ENCODE results near the gene LIMK1.

The LIMK1 gene

GRCh38 chr7:74092964-74093471 is 9.4 kb downstream of the LIMK1 start:
- H3K36me3 ChIP-seq (ENCODE audit: control insufficient read depth in 1 of 2, insufficient read depth in 2 of 2, low read length in 2 of 2), result peaks cover 0 to 10% of the 10 kb centered on the region in 2 donors
- H3K4me3 ChIP-seq (ENCODE audit: low read depth in 1 of 2, low read length in 2 of 2), result peak overlapping the region in 1 of 2 donors; percentile 86
- no peaks in the 10 kb centered on the region for H3K27me3 ChIP-seq (ENCODE audit: low read depth, low read length)
- peak overlapping the region; percentile 31 for H3K27ac ChIP-seq (ENCODE audit: low read length)
- H3K9me3 ChIP-seq (ENCODE audit: control insufficient read depth in 1 of 2, low read length in 2 of 2), result no peaks in the 10 kb centered on the region
- peaks cover 0 to 29% of the 10 kb centered on the region in 2 donors for H3K4me1 ChIP-seq (ENCODE audit: control insufficient read depth in 1 of 2, insufficient read depth in 2 of 2, low read length in 2 of 2)

DNA sequence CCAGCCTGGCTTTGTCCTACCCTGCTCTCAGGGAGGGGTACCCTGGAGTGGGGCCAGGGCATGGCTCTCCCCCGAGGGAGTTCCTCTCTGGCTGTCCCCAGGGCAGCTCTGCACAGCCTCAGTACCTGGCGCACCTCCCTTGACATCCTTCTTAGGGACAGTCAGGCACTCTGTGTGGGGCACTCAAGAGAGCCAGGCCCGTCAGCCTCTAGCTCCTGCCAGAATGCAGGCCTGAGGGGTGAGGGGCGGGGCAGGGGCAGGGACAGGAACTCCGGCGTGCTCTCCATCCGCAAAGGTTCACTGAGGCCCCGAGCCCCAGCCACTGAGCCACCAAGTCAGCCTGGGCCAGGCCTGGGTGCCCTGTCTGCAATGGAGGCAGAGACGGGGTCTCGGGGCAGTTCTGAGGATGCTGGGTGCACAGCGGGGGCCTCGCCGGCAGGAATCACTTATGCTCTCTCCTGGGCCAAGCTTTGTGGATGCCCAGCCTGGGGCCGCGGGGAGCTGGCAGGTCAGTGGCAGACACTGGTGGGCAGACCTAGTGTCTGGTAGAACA is 10.1 kb downstream of the LIMK1 start:
- peak overlapping the region in 1 of 2 donors; percentile 86 for H3K4me3 ChIP-seq (ENCODE audit: low read depth in 1 of 2, low read length in 2 of 2)
- peaks cover 0 to 13% of the 10 kb centered on the region in 2 donors for H3K36me3 ChIP-seq (ENCODE audit: control insufficient read depth in 1 of 2, insufficient read depth in 2 of 2, low read length in 2 of 2)
- H3K27ac ChIP-seq (ENCODE audit: low read length), result no peak overlapping the region
- no peaks in the 10 kb centered on the region for H3K27me3 ChIP-seq (ENCODE audit: low read depth, low read length)
- H3K9me3 ChIP-seq (ENCODE audit: control insufficient read depth in 1 of 2, low read length in 2 of 2), result no peaks in the 10 kb centered on the region
- H3K4me1 ChIP-seq (ENCODE audit: control insufficient read depth in 1 of 2, insufficient read depth in 2 of 2, low read length in 2 of 2), result peaks cover 0 to 29% of the 10 kb centered on the region in 2 donors

DNA sequence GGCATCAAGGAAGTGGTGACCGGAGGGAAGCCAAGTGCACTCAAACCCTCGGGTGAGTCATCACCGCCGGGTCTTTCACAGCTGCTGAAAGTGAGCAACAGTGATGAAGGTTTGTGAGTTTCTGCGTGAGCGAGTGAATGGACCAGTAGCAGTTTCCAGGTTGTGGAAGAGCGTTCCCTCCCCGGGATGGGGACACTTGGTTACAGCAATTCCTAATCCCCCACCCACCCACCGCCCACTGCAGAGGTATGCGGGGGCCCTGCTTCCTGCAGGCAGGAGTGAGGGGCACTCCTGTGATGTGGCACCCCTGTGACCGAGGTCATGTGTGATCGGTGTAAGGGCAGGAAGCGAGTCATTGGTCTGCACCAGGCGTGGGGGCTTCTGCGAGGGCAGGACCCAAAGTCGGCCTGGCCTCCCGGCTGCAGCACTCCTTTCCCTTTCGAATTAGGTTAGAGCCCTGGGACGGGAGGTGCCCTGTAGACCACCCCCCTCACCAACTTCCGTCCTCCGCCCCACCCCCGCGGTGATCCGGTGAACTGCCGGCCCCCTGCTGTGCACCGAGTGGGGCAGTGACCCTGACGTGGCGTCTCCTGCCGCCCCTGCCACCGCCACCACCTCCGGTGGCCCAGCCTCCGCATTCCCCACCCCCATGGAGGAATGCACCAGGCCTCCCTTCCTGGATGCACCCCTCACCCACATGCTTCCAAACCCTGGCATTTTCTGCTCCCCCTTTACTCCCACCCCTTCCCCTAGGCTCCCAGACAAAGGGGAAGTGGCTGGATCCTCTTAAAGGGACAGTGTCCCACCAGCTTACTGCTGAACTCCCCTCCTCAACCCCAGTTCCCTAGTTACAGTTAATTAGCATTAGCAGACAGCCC is 10.9 kb downstream of the LIMK1 start:
- H3K4me3 ChIP-seq (ENCODE audit: low read depth in 1 of 2, low read length in 2 of 2), result peak overlapping the region; percentile 56 to 86
- no peaks in the 10 kb centered on the region for H3K9me3 ChIP-seq (ENCODE audit: control insufficient read depth in 1 of 2, low read length in 2 of 2)
- peak overlapping the region; percentile 27 for H3K27ac ChIP-seq (ENCODE audit: low read length)
- peaks cover 0 to 17% of the 10 kb centered on the region in 2 donors for H3K36me3 ChIP-seq (ENCODE audit: control insufficient read depth in 1 of 2, insufficient read depth in 2 of 2, low read length in 2 of 2)
- H3K27me3 ChIP-seq (ENCODE audit: low read depth, low read length), result no peaks in the 10 kb centered on the region
- H3K4me1 ChIP-seq (ENCODE audit: control insufficient read depth in 1 of 2, insufficient read depth in 2 of 2, low read length in 2 of 2), result peaks cover 0 to 29% of the 10 kb centered on the region in 2 donors

- Histone ChIP-seq H3K9me3 (ENCODE audit: control insufficient read depth in 1 of 2, low read length in 2 of 2) (no peaks in the 10 kb centered on the region), H3K36me3 (ENCODE audit: control insufficient read depth in 1 of 2, insufficient read depth in 2 of 2, low read length in 2 of 2) (peaks cover 0 to 17% of the 10 kb centered on the region in 2 donors), H3K27ac (ENCODE audit: low read length) (peak overlapping the region; percentile 27), H3K4me3 (ENCODE audit: low read depth in 1 of 2, low read length in 2 of 2) (peak overlapping the region; percentile 56 to 86), H3K4me1 (ENCODE audit: control insufficient read depth in 1 of 2, insufficient read depth in 2 of 2, low read length in 2 of 2) (peaks cover 0 to 29% of the 10 kb centered on the region in 2 donors), H3K27me3 (ENCODE audit: low read depth, low read length) (no peaks in the 10 kb centered on the region)
Observed at GRCh38 chr7:74095135-74095534, 11.5 kb downstream of the LIMK1 start.

- Histone ChIP-seq H3K27ac (ENCODE audit: low read length) (no peak overlapping the region), H3K4me3 (ENCODE audit: low read depth in 1 of 2, low read length in 2 of 2) (no peak overlapping the region), H3K9me3 (ENCODE audit: control insufficient read depth in 1 of 2, low read length in 2 of 2) (no peaks in the 10 kb centered on the region), H3K36me3 (ENCODE audit: control insufficient read depth in 1 of 2, insufficient read depth in 2 of 2, low read length in 2 of 2) (peaks cover 0 to 20% of the 10 kb centered on the region in 2 donors), H3K4me1 (ENCODE audit: control insufficient read depth in 1 of 2, insufficient read depth in 2 of 2, low read length in 2 of 2) (peaks cover 0 to 21% of the 10 kb centered on the region in 2 donors), H3K27me3 (ENCODE audit: low read depth, low read length) (no peaks in the 10 kb centered on the region)
Observed at GRCh38 chr7:74097937-74098614, 14.5 kb downstream of the LIMK1 start.

- Histone ChIP-seq H3K36me3 (ENCODE audit: control insufficient read depth in 1 of 2, insufficient read depth in 2 of 2, low read length in 2 of 2) (peaks cover 0 to 20% of the 10 kb centered on the region in 2 donors), H3K9me3 (ENCODE audit: control insufficient read depth in 1 of 2, low read length in 2 of 2) (no peaks in the 10 kb centered on the region), H3K27me3 (ENCODE audit: low read depth, low read length) (no peaks in the 10 kb centered on the region), H3K27ac (ENCODE audit: low read length) (no peak overlapping the region), H3K4me1 (ENCODE audit: control insufficient read depth in 1 of 2, insufficient read depth in 2 of 2, low read length in 2 of 2) (peaks cover 0 to 11% of the 10 kb centered on the region in 2 donors), H3K4me3 (ENCODE audit: low read depth in 1 of 2, low read length in 2 of 2) (no peak overlapping the region)
Observed at GRCh38 chr7:74099031-74099430, 15.4 kb downstream of the LIMK1 start.

- peaks cover 0 to 27% of the 10 kb centered on the region in 2 donors for H3K36me3 ChIP-seq (ENCODE audit: control insufficient read depth in 1 of 2, insufficient read depth in 2 of 2, low read length in 2 of 2)
- no peaks in the 10 kb centered on the region for H3K9me3 ChIP-seq (ENCODE audit: control insufficient read depth in 1 of 2, low read length in 2 of 2)
- no peak overlapping the region for H3K27ac ChIP-seq (ENCODE audit: low read length)
- no peaks in the 10 kb centered on the region for H3K27me3 ChIP-seq (ENCODE audit: low read depth, low read length)
- no peak overlapping the region for H3K4me3 ChIP-seq (ENCODE audit: low read depth in 1 of 2, low read length in 2 of 2)
- no peaks in the 10 kb centered on the region for H3K4me1 ChIP-seq (ENCODE audit: control insufficient read depth in 1 of 2, insufficient read depth in 2 of 2, low read length in 2 of 2)
Observed at GRCh38 chr7:74101061-74101681, 17.6 kb downstream of the LIMK1 start.

GRCh38 chr7:74103219-74103772 is 19.7 kb downstream of the LIMK1 start:
- H3K36me3 ChIP-seq (ENCODE audit: control insufficient read depth in 1 of 2, insufficient read depth in 2 of 2, low read length in 2 of 2), result peaks cover 0 to 32% of the 10 kb centered on the region in 2 donors
- no peaks in the 10 kb centered on the region for H3K4me1 ChIP-seq (ENCODE audit: control insufficient read depth in 1 of 2, insufficient read depth in 2 of 2, low read length in 2 of 2)
- H3K4me3 ChIP-seq (ENCODE audit: low read depth in 1 of 2, low read length in 2 of 2), result no peak overlapping the region
- no peaks in the 10 kb centered on the region for H3K9me3 ChIP-seq (ENCODE audit: control insufficient read depth in 1 of 2, low read length in 2 of 2)
- no peak overlapping the region for H3K27ac ChIP-seq (ENCODE audit: low read length)
- no peaks in the 10 kb centered on the region for H3K27me3 ChIP-seq (ENCODE audit: low read depth, low read length)

DNA sequence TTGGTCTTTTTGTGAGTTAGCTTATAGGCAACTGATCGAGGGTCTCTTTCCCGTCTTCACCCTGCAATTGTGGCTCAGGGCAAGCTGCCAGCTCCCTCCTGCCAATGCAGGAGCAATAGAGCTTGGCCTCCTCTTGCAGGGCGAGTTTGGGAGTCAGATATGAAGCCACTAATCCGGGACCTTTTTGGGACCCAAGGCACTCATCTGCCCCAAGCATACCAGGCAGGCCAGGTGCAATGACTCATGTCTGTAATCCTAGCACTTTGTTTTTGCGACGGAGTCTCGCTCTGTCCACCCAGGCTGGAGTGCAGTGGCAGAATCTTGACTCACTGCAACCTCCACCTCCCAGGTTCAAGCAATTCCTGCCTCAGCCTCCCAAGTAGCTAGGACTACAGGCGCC is 21.1 kb downstream of the LIMK1 start:
- Histone ChIP-seq H3K4me3 (ENCODE audit: low read depth in 1 of 2, low read length in 2 of 2) (no peak overlapping the region), H3K9me3 (ENCODE audit: control insufficient read depth in 1 of 2, low read length in 2 of 2) (no peaks in the 10 kb centered on the region), H3K36me3 (ENCODE audit: control insufficient read depth in 1 of 2, insufficient read depth in 2 of 2, low read length in 2 of 2) (peaks cover 6 to 41% of the 10 kb centered on the region in 2 donors), H3K4me1 (ENCODE audit: control insufficient read depth in 1 of 2, insufficient read depth in 2 of 2, low read length in 2 of 2) (no peaks in the 10 kb centered on the region), H3K27me3 (ENCODE audit: low read depth, low read length) (no peaks in the 10 kb centered on the region), H3K27ac (ENCODE audit: low read length) (no peak overlapping the region)

DNA sequence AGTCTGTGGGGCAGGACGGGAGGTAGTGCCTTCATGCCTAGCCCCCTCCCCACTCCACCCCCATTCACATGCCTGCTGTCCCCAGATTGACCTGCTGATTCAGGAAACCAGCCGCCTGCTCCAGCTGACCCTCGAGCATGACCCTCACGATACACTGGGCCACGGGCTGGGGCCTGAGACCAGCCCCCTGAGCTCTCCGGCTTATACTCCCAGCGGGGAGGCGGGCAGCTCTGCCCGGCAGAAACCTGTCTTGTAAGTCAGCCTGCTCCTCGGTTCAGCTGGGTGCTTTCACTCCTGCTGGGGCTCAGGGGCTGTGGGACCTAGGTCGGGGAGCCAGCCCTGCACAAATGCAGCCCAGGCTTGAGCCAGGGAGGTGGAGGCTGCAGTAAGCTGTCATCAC is 22.4 kb downstream of the LIMK1 start:
- Histone ChIP-seq H3K4me1 (ENCODE audit: control insufficient read depth in 1 of 2, insufficient read depth in 2 of 2, low read length in 2 of 2) (no peaks in the 10 kb centered on the region), H3K36me3 (ENCODE audit: control insufficient read depth in 1 of 2, insufficient read depth in 2 of 2, low read length in 2 of 2) (peaks cover 6 to 47% of the 10 kb centered on the region in 2 donors), H3K9me3 (ENCODE audit: control insufficient read depth in 1 of 2, low read length in 2 of 2) (no peaks in the 10 kb centered on the region), H3K4me3 (ENCODE audit: low read depth in 1 of 2, low read length in 2 of 2) (no peak overlapping the region), H3K27ac (ENCODE audit: low read length) (no peak overlapping the region), H3K27me3 (ENCODE audit: low read depth, low read length) (no peaks in the 10 kb centered on the region)
